ENCODE measurements around the gene CCDC102A.
A peak's percentile ranks its signal among the peaks of the same experiment; 100 is the strongest.
"Not testable (repeated sequence)": the region's sequence is repeated elsewhere in the genome, so short reads cannot be mapped to it uniquely, and the experiment has no call there.

Gene CCDC102A

GRCh38 chr16:57564571-57565270 lies 28.4 kb upstream of the CCDC102A start:
- DNase-seq, result no peak

GRCh38 chr16:57563761-57564160 lies 27.4 kb upstream of the CCDC102A start:
- DNase-seq, result no peak

GRCh38 chr16:57563487-57563750 lies 27.0 kb upstream of the CCDC102A start:
- DNase-seq, result no peak

GRCh38 chr16:57562669-57563486 lies 26.5 kb upstream of the CCDC102A start:
- no peak for DNase-seq

- DNase-seq, result no peak
These were observed 25.7 kb upstream of the CCDC102A start for GRCh38 chr16:57562066-57562465.

GRCh38 chr16:57559072-57559790 lies 22.9 kb upstream of the CCDC102A start:
- no peak for DNase-seq

GRCh38 chr16:57556941-57557541 lies 20.7 kb upstream of the CCDC102A start:
- no peak for DNase-seq

GRCh38 chr16:57555831-57556230 lies 19.5 kb upstream of the CCDC102A start:
- no peak for DNase-seq

- DNase-seq, result no peak
These were observed 14.7 kb upstream of the CCDC102A start for GRCh38 chr16:57551057-57551456.

GRCh38 chr16:57549730-57550129 lies 13.4 kb upstream of the CCDC102A start:
- no peak for DNase-seq

GRCh38 chr16:57548408-57548807 lies 12.0 kb upstream of the CCDC102A start:
- DNase-seq, result no peak

GRCh38 chr16:57547524-57547923 lies 11.2 kb upstream of the CCDC102A start:
- not testable (repeated sequence) for DNase-seq

- DNase-seq, result peak; percentile 40
These were observed 7.8 kb upstream of the CCDC102A start for GRCh38 chr16:57544124-57544653.

- DNase-seq, result no peak
These were observed 5.5 kb upstream of the CCDC102A start for GRCh38 chr16:57541754-57542435.

- no peak for DNase-seq
These were observed 4.8 kb upstream of the CCDC102A start for GRCh38 chr16:57540906-57541753.

GRCh38 chr16:57540387-57540786 lies 4.0 kb upstream of the CCDC102A start:
- DNase-seq, result no peak

- DNase-seq, result no peak
These were observed 2.9 kb upstream of the CCDC102A start for GRCh38 chr16:57539072-57539796.

- DNase-seq, result no peak
These were observed 1.9 kb upstream of the CCDC102A start for GRCh38 chr16:57538235-57538721.

GRCh38 chr16:57537581-57538234 lies 1.3 kb upstream of the CCDC102A start:
- no peak for DNase-seq

GRCh38 chr16:57537194-57537505 lies 779 bp upstream of the CCDC102A start:
- DNase-seq, result peak; percentile 74
